ENCODE results near the gene SUPT4H1.

SUPT4H1 gene

GRCh38 chr17:58322581-58323185 is 29.3 kb downstream of the SUPT4H1 start:
- no peak for DNase-seq (ENCODE audit: low read depth, low spot score)
- no peak overlapping the region for H3K4me3 ChIP-seq (ENCODE audit: low read depth, low read length)
- in situ Hi-C loops (cut with HindIII; ENCODE audit: low sequenced_read_pairs) = no loop called here
- no peak for TF ChIP-seq CTCF (IDR thresholded peaks at IDR 0.05; ENCODE audit: low read depth, low read length)

- DNase-seq (ENCODE audit: low read depth, low spot score) = no peak
- no peak for TF ChIP-seq CTCF (IDR thresholded peaks at IDR 0.05; ENCODE audit: low read depth, low read length)
- H3K4me3 ChIP-seq (ENCODE audit: low read depth, low read length) = no peak overlapping the region
- in situ Hi-C loops (cut with HindIII; ENCODE audit: low sequenced_read_pairs) = no loop called here
Measured at GRCh38 chr17:58321571-58322525, 30.2 kb downstream of the SUPT4H1 start.

- no peak for DNase-seq (ENCODE audit: low read depth, low spot score)
- in situ Hi-C loops (cut with HindIII; ENCODE audit: low sequenced_read_pairs) = no loop called here
- no peak overlapping the region for H3K4me3 ChIP-seq (ENCODE audit: low read depth, low read length)
- TF ChIP-seq CTCF (IDR thresholded peaks at IDR 0.05; ENCODE audit: low read depth, low read length) = no peak
Measured at GRCh38 chr17:58320570-58321323, 31.3 kb downstream of the SUPT4H1 start.

GRCh38 chr17:58320163-58320558 is 31.8 kb downstream of the SUPT4H1 start:
- TF ChIP-seq CTCF (IDR thresholded peaks at IDR 0.05; ENCODE audit: low read depth, low read length) = no peak
- no peak for DNase-seq (ENCODE audit: low read depth, low spot score)
- in situ Hi-C loops (cut with HindIII; ENCODE audit: low sequenced_read_pairs) = no loop called here
- no peak overlapping the region for H3K4me3 ChIP-seq (ENCODE audit: low read depth, low read length)

- in situ Hi-C loops (cut with HindIII; ENCODE audit: low sequenced_read_pairs) = no loop called here
- no peak for DNase-seq (ENCODE audit: low read depth, low spot score)
Measured at GRCh38 chr17:58319173-58320162, 32.5 kb downstream of the SUPT4H1 start.

More at GRCh38 chr17:58319173-58320162, 32.5 kb downstream of the SUPT4H1 start:
- TF ChIP-seq CTCF (IDR thresholded peaks at IDR 0.05; ENCODE audit: low read depth, low read length) = no peak
- no peak overlapping the region for H3K4me3 ChIP-seq (ENCODE audit: low read depth, low read length)
